A673 (cell line): ENCODE measurements around the gene WDR7. TPM values are rescaled to one million over a fixed set of nuclear protein-coding genes. Genes with fewer than 3 reads are reported as not detected.

Source experiments
- BruUV-seq: library from RNA; stranded (reverse); fragments of 400-500 nt; replicated peaks from 2 replicates; lab custom pipeline; 2021; lab: Mats Ljungman, UMichigan
- CTCF ChIA-PET: fragments of 300-600 bp; sonication (Branson Sonifier 250); formaldehyde crosslinking; loops from one replicate; lab custom pipeline; 2022; ENCODE audit warnings: antibody characterized with exemption; lab: Charles Lee
- POLR2A ChIA-PET: fragments of 300-600 bp; sonication (Branson Sonifier 250); formaldehyde crosslinking; loops from one replicate; lab custom pipeline; 2022; ENCODE audit warnings: antibody characterized with exemption; ENCODE audit not compliant: low non-redundant PET; lab: Charles Lee
- DNase-seq: peaks from one replicate; pipeline ENCODE4 v3.0.0-alpha.2; 2015; ENCODE audit warnings: low spot score
- H3K27ac ChIP-seq: fragments of 200-600 bp; sonication (generic); 2 replicates; pipeline ENCODE4 v1.5.1; 2016; ENCODE audit warnings: mixed run types, low read depth, mild to moderate bottlenecking, mixed read lengths, antibody characterized with exemption, low read length; ENCODE audit not compliant: poor library complexity, severe bottlenecking
- H3K27me3 ChIP-seq: fragments of 200-600 bp; sonication (generic); replicated peaks from 2 replicates; pipeline ENCODE4 v1.6.1; 2017; ENCODE audit warnings: mixed run types, low read depth, mild to moderate bottlenecking, mixed read lengths, antibody characterized with exemption, low read length; ENCODE audit not compliant: insufficient read depth, poor library complexity
- H3K36me3 ChIP-seq: fragments of 200-600 bp; sonication (generic); 2 replicates; pipeline ENCODE4 v1.6.1; 2016; ENCODE audit warnings: mixed run types, mild to moderate bottlenecking, mixed read lengths, antibody characterized with exemption, low read length; ENCODE audit not compliant: insufficient read depth, poor library complexity, severe bottlenecking
- H3K4me1 ChIP-seq: fragments of 200-600 bp; sonication (generic); 2 replicates; pipeline ENCODE4 v1.6.1; 2017; ENCODE audit warnings: mixed run types, mild to moderate bottlenecking, mixed read lengths, antibody characterized with exemption, low read length; ENCODE audit not compliant: insufficient read depth, poor library complexity, severe bottlenecking
- H3K4me3 ChIP-seq: fragments of 200-600 bp; sonication (generic); 2 replicates; pipeline ENCODE4 v1.5.1; 2016; ENCODE audit warnings: low read depth, mixed run types, mild to moderate bottlenecking, mixed read lengths, low read length; ENCODE audit not compliant: poor library complexity, severe bottlenecking
- H3K9me3 ChIP-seq: fragments of 200-600 bp; sonication (generic); 2 replicates; pipeline ENCODE4 v1.6.1; 2016; ENCODE audit warnings: mixed run types, low read depth, mild to moderate bottlenecking, mixed read lengths, antibody characterized with exemption, low read length; ENCODE audit not compliant: poor library complexity, severe bottlenecking
- CTCF ChIP-seq: fragments of 300-800, 200-600 bp; sonication (generic); conservative IDR thresholded peaks from 2 replicates; pipeline ENCODE4 v1.5.1; 2017; ENCODE audit warnings: low read depth, mild to moderate bottlenecking, antibody characterized with exemption, low read length, moderate library complexity, mixed read lengths
- EZH2 ChIP-seq: fragments of 200-600 bp; sonication (generic); IDR thresholded peaks from 2 replicates; pipeline ENCODE4 v1.6.1; 2017; ENCODE audit warnings: borderline replicate concordance, low read depth, mild to moderate bottlenecking, mixed read lengths, antibody characterized with exemption, low read length; ENCODE audit not compliant: poor library complexity, severe bottlenecking
- intact Hi-C: fragments of 100-400 bp; cut with micrococcal nuclease; formaldehyde crosslinking; loops from one replicate; pipeline ENCODE4 v1.10.0; 2022; ENCODE audit not compliant: unreplicated experiment
- total RNA-seq: library from RNA; stranded (reverse); gene quantifications from 2 replicates; pipeline ENCODE4 v1.2.3, GENCODE V29; 2021

Gene WDR7
- total RNA-seq, 1 experiment from 2014 or later, result 21.2 TPM

- Histone ChIP-seq H3K27me3 (no peaks in the 10 kb centered on the region), H3K9me3 (no peaks in the 10 kb centered on the region), H3K4me1 (no peaks in the 10 kb centered on the region), H3K36me3 (no peaks in the 10 kb centered on the region), H3K27ac (no peak overlapping the region), H3K4me3 (no peak overlapping the region)
- no peak for DNase-seq
- ChIA-PET CTCF (no interaction called here), POLR2A (no interaction called here)
- BruUV-seq, result no TSS peak
- intact Hi-C loops, result no loop called here
- TF ChIP-seq CTCF, result no peak
- no peak for TF ChIP-seq EZH2
Observed at GRCh38 chr18:56825878-56826277, 174.7 kb downstream of the WDR7 start.

GRCh38 chr18:56831988-56832387 lies 180.8 kb downstream of the WDR7 start:
- Histone ChIP-seq H3K36me3 (no peaks in the 10 kb centered on the region), H3K4me1 (no peaks in the 10 kb centered on the region), H3K9me3 (no peaks in the 10 kb centered on the region), H3K27ac (no peak overlapping the region), H3K4me3 (no peak overlapping the region), H3K27me3 (no peaks in the 10 kb centered on the region)
- ChIA-PET CTCF (no interaction called here), POLR2A (no interaction called here)
- no peak for DNase-seq
- no peak for TF ChIP-seq CTCF
- no peak for TF ChIP-seq EZH2
- no TSS peak for BruUV-seq
- intact Hi-C loops, result no loop called here

- Histone ChIP-seq H3K4me1 (no peaks in the 10 kb centered on the region), H3K27me3 (no peaks in the 10 kb centered on the region), H3K4me3 (no peak overlapping the region), H3K36me3 (no peaks in the 10 kb centered on the region), H3K9me3 (no peaks in the 10 kb centered on the region), H3K27ac (no peak overlapping the region)
- CTCF ChIA-PET, result no interaction called here
- no TSS peak for BruUV-seq
- intact Hi-C loops, result no loop called here
- TF ChIP-seq EZH2, result no peak
- no peak for TF ChIP-seq CTCF
- DNase-seq, result no peak
- POLR2A ChIA-PET, result no interaction called here
Observed at GRCh38 chr18:56835331-56835730, 184.2 kb downstream of the WDR7 start.
